Measurements from ENCODE around the gene SIN3A. TPM values are rescaled to one million over a fixed set of nuclear protein-coding genes. Genes with fewer than 3 reads are reported as not detected.
A peak's percentile ranks its signal among the peaks of the same experiment; 100 is the strongest.

The SIN3A gene
- total RNA-seq, 2 experiments from 2014 or later: 44.2 to 103 TPM

GRCh38 chr15:75369897-75370581, 81.5 kb downstream of the SIN3A start:
- CTCF ChIA-PET (ENCODE audit: unreplicated experiment): no interaction called here
- H2AFZ ChIP-seq (ENCODE audit: low read length): no peak overlapping the region
- H3K4me3 ChIP-seq (ENCODE audit: low read depth, low read length, poor library complexity, severe bottlenecking): peak overlapping the region; percentile 77
- H3K9me2 ChIP-seq (ENCODE audit: insufficient read depth, low read length): no peaks in the 10 kb centered on the region
- intact Hi-C loops (cut with micrococcal nuclease; ENCODE audit: unreplicated experiment): no loop called here
- no peaks in the 10 kb centered on the region for H4K20me1 ChIP-seq (ENCODE audit: insufficient read depth, low read length)
- DNase-seq (ENCODE audit: low spot score): no peak
- TF ChIP-seq CTCF (conservative IDR thresholded peaks at IDR 0.05; ENCODE audit: low read length): no peak
- no peak for TF ChIP-seq EZH2phosphoT487 (IDR thresholded peaks at IDR 0.05; ENCODE audit: borderline replicate concordance, low read depth, low read length)
- peaks cover 75% of the 10 kb centered on the region for H3K36me3 ChIP-seq (ENCODE audit: insufficient read depth, low read length)
- H3K4me1 ChIP-seq (ENCODE audit: insufficient read depth, low read length, poor library complexity, severe bottlenecking): peaks cover 23% of the 10 kb centered on the region
- H3K9me3 ChIP-seq (ENCODE audit: low read length): no peaks in the 10 kb centered on the region
- POLR2A ChIA-PET: interaction anchor here (0.6 to 3.8 kb wide), 4 partner anchors 23 to 271 kb away, joined by 3 to 29 read pairs (median 13); partner anchors contain the start of gene IMP3
- peak overlapping the region; percentile 86 for H3K4me2 ChIP-seq (ENCODE audit: low read length)
- no TSS peak for BruUV-seq (replicated peaks)
- peak overlapping the region; percentile 88 for H3K27ac ChIP-seq (ENCODE audit: low read depth, low read length, poor library complexity, severe bottlenecking)
- peaks cover 17% of the 10 kb centered on the region; the same call in 1 of the 2 replicates for H3K79me2 ChIP-seq (ENCODE audit: insufficient read depth, low read depth, low read length)

- Histone ChIP-seq H3K4me2 (ENCODE audit: low read length) (peak overlapping the region; percentile 86), H3K27ac (ENCODE audit: low read depth, low read length, poor library complexity, severe bottlenecking) (peak overlapping the region; percentile 88), H3K4me1 (ENCODE audit: insufficient read depth, low read length, poor library complexity, severe bottlenecking) (peaks cover 23% of the 10 kb centered on the region), H3K9me2 (ENCODE audit: insufficient read depth, low read length) (no peaks in the 10 kb centered on the region), H3K36me3 (ENCODE audit: insufficient read depth, low read length) (peaks cover 66% of the 10 kb centered on the region), H4K20me1 (ENCODE audit: insufficient read depth, low read length) (no peaks in the 10 kb centered on the region), H3K79me2 (ENCODE audit: insufficient read depth, low read depth, low read length) (peaks cover 17% of the 10 kb centered on the region; the same call in 1 of the 2 replicates), H3K4me3 (ENCODE audit: low read depth, low read length, poor library complexity, severe bottlenecking) (peak overlapping the region; percentile 77), H2AFZ (ENCODE audit: low read length) (peak overlapping the region; percentile 55; the same call in 1 of the 2 replicates), H3K9me3 (ENCODE audit: low read length) (no peaks in the 10 kb centered on the region)
- TSS peak; percentile 90 for BruUV-seq (replicated peaks)
- no peak for DNase-seq (ENCODE audit: low spot score)
- ChIA-PET POLR2A (interaction anchor here (0.7 to 3.8 kb wide), 8 partner anchors 19 to 272 kb away, joined by 3 to 29 read pairs (median 6); partner anchors contain the start of genes IMP3 and SIN3A), CTCF (ENCODE audit: unreplicated experiment) (interaction anchor here (1.3 to 1.5 kb wide), 3 partner anchors 271 to 335 kb away, joined by 3 to 6 read pairs (median 5); partner anchors contain the start of gene IMP3)
- intact Hi-C loops (cut with micrococcal nuclease; ENCODE audit: unreplicated experiment): loop anchor here (1.0 kb wide), 5 partner anchors 21 to 315 kb away; partner anchors contain the start of genes NEIL1, SIN3A and SNUPN
- TF ChIP-seq EZH2phosphoT487 (IDR thresholded peaks at IDR 0.05; ENCODE audit: borderline replicate concordance, low read depth, low read length): no peak
- no peak for TF ChIP-seq CTCF (conservative IDR thresholded peaks at IDR 0.05; ENCODE audit: low read length)
Observed at GRCh38 chr15:75368689-75369239, 82.7 kb downstream of the SIN3A start.

Data from OCI-LY7 (cell line).